HG03558 (cell line): ENCODE measurements around the gene PCBD1.
"Not testable (repeated sequence)": the region's sequence is repeated elsewhere in the genome, so short reads cannot be mapped to it uniquely, and the experiment has no call there.

Experiments used
- ATAC-seq: cut with Tn5 transposase; IDR thresholded peaks from one replicate; pipeline ENCODE4 v1.9.1; 2021; ENCODE audit warnings: moderate number of reproducible peaks; ENCODE audit not compliant: unreplicated experiment; ENCODE audit errors: extremely low read depth

The PCBD1 gene

DNA sequence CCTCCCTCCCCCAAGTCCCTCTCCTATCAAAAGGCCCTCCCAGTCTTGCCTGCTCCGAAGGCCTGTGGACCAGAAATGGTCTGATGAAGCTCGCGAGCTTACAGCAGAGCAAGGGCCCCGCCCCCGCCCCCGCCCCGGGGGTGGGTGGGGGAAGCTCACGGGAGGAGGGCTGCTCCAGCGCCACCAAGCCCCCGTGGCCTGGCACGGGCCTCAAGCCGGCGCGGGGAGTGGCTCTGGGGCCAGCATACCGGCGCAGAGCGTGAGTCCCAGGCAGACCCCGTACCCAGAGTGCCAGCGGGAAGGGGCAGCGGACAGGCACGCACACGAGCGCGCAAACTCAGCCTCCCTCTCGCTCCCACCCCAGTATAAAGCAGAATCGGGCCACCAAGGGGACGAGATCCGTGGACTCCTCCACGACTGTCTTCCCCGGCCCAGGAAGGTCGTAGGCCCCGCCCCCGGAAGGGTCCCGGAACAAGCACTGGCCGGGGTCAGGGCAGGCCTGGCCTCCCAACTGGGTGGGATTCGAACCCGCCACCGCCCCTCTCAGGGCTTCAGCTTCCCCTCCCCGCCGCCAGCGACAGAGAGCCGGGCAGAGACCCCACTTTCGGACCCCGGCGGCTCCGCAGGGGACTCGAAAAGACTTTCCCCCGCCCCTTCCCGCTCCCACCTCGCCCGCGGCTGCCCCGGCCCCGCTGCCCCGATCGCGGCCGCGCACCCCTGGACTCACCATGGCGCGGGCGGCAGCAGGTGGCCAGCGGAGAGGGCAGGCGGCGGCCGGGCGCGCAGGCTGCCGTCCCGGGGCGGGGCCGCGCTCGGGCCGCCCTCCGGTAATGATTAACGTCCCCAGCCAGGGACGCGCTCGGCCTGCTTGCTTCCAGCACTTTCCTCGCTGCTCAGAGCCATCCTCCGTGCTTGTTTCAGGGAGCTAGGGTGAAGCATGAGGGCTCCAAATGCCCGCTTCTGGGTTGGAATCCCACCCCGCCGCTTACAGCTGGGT lies at the start of gene PCBD1:
TSS of gene PCBD1 (minus strand) at position 762 of the 997 bp plus-strand sequence. CDS start at position 730, 32 bp downstream.
- peak; percentile 47 for ATAC-seq

GRCh38 chr10:70937661-70938060 lies 49.3 kb upstream of the PCBD1 start:
- no peak for ATAC-seq

DNA sequence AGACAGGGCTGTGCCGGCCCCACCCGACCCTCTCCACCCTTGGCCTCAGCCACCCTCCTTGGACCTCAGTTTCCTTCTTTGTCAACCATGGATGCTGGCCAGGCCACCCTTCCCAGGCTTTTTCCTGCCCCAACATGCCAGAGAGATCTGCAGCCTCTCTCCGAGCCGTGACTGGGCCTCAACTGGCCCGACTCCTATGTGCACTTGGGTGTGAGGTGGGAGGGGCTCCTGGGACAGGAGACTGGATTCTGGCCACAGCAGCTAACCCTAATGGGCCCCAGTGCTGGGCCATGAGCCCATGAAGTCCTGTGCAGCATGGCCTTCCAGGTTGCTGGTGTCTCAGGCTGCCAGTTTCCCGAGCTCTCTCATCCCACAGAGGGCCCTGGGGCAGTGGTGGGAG lies 47.7 kb upstream of the PCBD1 start:
- ATAC-seq: no peak

- ATAC-seq: no peak
Measured at GRCh38 chr10:70935631-70936030, 47.3 kb upstream of the PCBD1 start.

- ATAC-seq: no peak
Measured at GRCh38 chr10:70935125-70935625, 46.8 kb upstream of the PCBD1 start.

DNA sequence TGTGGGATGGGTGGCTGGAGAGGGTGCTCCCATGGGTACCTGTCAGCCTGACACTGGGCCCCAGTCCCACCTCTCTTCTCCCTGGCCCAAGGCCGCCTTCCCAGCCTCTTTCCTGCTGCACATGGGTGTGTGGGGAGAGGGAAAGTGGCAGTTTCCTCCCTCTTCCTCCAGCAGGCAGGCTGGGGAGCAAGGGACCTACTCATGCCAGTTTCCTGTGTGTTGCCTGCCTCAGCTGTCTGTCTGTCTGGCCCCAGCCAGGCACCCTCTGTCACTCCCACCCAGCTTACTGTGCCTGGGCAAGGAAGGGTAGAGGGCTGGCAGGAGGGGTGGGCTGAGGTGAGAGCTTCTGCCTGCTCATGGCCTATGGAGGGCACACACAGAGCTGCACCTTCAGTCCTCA lies 46.3 kb upstream of the PCBD1 start:
- ATAC-seq: no peak

DNA sequence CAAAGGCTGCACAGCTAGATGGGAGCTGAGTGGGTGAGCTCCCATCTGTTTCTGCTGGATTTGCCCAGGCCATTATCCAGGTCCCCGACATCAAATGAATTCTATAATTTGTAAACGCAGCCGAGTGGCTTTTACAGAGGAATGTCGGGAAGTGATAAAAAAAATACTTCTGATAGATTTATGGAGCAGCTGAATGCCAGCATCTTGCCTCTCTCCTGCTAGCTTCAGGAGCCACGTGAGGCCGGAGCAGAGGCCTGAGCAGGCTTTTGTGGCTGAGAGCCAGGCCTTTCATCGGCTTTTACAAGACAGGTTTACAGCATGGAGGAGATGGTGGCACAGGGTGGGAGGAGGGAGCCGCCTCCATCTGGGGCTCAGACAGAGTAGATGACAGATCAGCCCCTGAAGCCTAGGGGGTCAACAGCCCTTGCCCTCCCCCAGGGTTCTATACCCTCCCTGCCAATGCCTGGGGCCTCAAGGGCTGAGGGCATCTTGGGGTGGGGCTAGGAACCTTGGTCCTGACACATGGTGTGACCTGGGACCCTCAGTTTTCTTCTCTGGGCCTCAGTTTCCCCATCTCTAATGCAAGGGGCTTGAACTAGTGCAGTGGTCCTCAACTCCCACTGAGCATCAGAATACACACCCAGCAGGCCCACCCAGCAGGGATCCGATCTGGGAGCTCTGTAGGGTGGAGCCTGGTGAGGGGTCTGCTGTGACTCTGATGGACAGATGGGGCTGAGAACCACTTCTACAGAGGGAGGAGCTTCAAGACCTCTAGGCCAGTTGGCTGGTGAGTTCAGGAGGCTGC lies 44.2 kb upstream of the PCBD1 start:
- no peak for ATAC-seq

GRCh38 chr10:70931168-70931815 lies 42.9 kb upstream of the PCBD1 start:
- no peak for ATAC-seq

- ATAC-seq: no peak
Measured at GRCh38 chr10:70930263-70931000, 42.1 kb upstream of the PCBD1 start.

DNA sequence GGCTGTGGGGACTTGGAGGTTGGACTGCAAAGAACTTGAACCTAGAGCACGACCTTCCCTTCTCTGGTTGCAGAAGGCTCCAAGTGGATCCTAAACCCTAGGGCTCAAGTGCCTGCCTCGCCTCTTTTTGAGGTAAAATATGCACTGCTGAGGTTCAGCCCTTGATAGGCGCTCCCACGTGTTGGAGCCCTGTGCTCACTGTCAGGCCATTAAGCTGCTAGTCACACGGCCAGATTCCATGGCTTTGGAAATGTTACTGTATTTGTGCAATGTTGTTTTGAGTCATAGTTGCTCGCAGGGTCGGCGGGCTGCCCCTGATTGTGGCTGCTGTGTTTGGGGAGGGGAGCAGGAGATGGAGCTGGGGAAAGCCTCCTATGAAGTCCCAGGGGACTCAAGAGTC lies 39.8 kb upstream of the PCBD1 start:
- ATAC-seq: no peak

- ATAC-seq: no peak
Measured at GRCh38 chr10:70927189-70927943, 39.0 kb upstream of the PCBD1 start.

DNA sequence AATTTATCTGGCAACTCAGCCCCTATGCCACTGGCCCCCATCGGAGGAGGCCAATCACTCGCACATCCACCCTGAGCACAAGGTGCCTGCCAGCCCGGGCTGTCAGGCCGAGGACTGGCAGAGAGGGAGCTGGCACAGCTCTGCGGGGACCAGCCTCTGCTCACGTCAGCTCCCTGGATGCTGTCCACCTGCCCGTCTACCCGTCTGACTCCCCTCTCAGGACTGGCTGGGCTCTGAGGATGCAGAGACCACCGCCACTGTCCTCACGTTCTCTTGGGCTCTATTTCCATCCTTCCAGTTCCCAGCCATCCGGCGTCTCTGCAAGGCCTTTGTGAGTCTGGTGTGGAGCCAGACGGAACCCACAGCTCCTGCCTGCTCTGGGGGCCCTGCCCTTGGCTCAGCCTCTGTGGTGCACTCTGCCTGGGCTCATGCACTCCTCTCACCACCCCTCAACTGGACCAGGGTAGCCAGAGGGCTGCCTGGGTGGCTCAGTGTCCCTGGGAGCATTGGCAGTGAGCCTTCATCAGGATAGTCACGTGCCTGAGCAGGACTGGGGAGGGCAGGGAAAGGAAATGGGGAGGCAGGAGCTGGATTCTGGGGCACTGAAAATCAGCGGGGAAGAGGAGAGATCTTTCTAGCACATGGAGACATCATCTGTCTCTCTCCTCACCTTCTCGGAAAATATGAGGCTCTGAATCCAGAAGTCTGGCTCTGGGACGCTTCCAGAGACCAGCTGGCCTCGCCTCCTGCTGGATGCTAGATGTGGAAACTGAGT lies 38.0 kb upstream of the PCBD1 start:
- no peak for ATAC-seq

DNA sequence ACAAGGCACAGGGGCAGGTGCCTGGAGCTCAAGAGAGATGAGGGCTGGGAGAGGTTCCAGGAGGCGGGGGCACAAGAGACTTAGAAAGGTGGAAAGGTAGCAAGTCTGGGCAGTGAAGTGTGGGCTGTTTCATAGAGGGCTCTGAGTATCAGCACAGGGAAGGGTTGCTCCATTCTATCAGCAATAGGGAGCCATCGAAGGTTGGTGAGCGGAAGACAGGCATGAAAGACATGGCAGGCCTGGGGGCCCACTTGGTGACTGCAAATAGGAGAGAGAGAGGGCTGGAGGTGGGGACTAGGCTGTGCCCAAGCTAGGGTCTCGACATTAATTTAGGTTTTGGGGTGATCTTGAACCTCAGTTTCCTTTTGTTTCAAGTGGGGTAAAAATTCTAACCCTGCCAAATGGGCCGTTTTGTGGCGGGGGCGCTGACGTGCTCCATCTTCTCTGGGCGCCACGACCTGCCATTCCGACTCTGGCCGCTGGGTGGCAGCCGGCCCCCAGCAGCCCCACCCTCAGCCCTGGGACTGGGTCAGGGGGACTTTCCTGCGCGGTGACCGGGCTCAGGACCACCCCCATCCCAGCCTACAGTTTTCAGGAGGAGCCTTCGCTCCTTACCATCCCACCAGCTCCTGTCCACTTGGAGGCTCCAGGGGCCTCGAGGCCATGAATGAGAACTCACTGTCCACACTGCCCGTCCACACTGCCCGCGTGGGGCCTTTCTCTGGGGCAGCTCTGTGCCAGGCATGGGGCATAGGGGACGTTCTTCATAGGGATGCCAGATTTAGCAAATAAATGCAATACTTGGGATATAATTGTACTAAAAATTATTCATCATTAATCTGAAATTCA lies 37.2 kb upstream of the PCBD1 start:
- no peak for ATAC-seq

GRCh38 chr10:70923696-70924095 lies 35.3 kb upstream of the PCBD1 start:
- no peak for ATAC-seq

- ATAC-seq: no peak
Measured at GRCh38 chr10:70921285-70921684, 32.9 kb upstream of the PCBD1 start.

DNA sequence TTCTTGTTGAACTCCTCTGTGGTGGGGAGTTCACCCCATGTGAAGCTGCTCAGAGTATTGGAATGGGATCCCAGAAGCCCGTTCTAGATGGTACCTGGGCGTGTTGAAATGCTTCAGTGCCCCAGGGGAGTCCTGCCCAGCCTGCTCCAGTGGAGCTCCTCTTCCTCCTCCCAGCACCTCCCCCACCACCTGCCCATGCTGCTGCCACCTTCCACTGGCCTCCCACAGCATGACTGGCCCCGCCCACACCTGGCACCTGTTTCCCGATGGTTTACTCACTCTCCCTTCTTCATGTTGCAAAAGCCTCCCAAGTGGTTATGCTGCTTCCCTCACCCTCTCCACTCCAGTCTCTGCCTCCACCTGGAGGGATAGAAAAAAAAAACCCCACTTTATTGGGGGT lies 32.2 kb upstream of the PCBD1 start:
- no peak for ATAC-seq

DNA sequence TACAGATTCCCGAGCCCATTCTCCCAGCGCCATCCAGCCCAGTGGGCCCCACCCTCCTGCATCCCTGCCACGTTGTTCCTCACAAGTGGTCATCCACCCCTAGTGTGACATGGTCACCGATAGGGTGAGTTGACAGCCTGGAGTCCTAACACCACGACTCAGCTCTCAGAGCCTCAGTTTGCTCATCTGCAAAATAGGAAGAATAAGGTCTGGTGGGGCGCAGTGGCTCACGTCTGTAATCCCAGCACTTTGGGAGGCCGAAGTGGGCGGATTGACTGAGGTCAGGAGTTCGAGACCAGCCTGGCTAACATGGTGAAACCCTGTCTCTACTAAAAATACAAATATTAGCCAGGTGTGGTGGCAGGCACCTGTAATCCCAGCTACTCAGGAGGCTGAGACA lies 31.5 kb upstream of the PCBD1 start:
- not testable (repeated sequence) for ATAC-seq
